GM12892 (cell line): ENCODE results near the gene ASS1.

ENCODE experiments used
- POLR2A ChIP-seq: IDR thresholded peaks from 2 replicates; pipeline ENCODE4 v1.6.1; 2011; ENCODE audit warnings: low read depth, low read length, control low read depth
- POLR2AphosphoS5 ChIP-seq: IDR thresholded peaks from 2 replicates; pipeline ENCODE4 v1.6.1; 2011; ENCODE audit warnings: low read depth, low read length, control low read depth
- TAF1 ChIP-seq: IDR thresholded peaks from 2 replicates; pipeline ENCODE4 v1.6.1; 2011; ENCODE audit warnings: low read depth, mild to moderate bottlenecking, control low read depth, low read length, borderline replicate concordance

DNA sequence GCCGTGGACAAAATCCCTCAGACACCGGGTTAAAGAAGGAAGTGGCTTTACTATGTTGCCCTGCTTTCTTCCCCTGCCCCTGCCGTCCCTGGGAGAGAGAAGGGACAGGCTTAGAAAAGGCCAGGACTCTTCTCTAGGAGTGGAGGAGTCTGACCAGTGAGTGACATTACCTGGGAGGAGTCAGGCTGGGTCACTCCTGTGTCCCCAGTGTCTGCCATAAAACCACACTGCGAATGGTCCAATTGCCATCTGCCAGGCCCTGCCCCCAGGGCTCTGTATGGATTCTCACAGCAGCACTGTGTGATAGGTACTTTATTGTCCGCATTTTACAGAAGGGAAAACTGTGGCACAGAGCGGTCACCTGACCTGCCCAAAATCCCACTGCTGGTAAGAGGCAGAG lies 103.3 kb downstream of the ASS1 start:
- TF ChIP-seq POLR2A: no peak
- TF ChIP-seq POLR2AphosphoS5: no peak
- TF ChIP-seq TAF1: no peak
